DMS 273 treated with DMSO at 0.1 percent for 48 hours (cell line): Measurements from ENCODE around the gene NPAS3.

ENCODE experiments used
- DNase-seq: peaks from one replicate; lab custom pipeline; 2025; lab: John Stamatoyannopoulos, UW

The NPAS3 gene

DNA sequence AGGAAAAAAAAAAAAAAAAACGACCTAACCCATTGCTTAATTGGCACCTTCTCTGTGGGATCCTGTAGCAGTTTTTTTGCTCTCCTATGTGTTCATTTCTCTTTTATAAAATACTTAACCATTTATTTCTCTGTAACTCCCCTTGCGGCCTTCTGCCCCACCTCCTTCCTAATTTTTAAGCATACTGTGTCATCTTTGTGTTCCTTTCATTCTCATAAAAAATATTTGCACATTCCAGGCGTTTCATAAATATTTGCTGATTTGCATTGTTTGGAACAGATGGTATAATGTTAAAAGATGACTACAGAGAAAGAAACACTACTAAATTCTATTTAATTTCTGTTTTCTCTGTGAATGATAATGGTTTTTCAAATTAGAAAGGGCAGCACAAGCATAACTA, 77.9 kb downstream of the NPAS3 start:
- no peak for DNase-seq

DNA sequence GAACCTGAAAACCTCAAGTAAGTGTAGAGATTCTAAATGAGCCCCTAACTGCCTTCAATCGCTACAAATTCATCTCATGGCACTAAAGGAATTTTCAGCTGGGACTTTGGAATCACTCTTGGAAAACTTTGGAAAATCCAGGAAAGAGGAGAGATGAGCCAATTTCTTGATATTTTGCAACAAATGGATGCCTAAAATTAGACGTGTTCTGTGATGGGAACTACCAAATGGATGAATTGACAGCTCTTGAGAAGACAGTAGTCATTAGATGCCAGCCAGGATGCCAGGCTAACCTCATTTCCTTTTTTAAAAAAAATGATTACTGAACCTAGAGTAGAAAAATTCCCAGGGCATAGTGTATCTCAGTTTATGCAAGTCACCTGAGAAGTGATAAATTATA, 78.3 kb downstream of the NPAS3 start:
- no peak for DNase-seq

DNA sequence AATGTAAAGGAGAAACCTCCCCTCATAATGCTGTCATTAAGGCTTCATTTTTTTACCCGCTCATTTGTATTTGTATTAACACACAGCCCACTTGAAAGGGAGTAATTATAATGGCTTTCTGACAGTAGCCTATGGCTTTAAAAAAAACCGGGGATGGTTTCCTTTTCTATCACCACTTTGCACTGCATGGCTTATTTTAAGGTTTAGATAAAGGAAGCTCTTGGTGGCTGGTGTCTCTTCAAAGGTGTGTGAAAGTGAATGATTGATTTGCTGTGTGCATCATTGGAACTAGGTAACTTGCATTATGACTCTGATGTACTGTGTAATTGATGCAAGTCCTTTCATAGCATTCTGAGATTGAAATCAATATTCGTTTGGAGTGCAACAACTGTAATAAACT, 80.7 kb downstream of the NPAS3 start:
- no peak for DNase-seq

DNA sequence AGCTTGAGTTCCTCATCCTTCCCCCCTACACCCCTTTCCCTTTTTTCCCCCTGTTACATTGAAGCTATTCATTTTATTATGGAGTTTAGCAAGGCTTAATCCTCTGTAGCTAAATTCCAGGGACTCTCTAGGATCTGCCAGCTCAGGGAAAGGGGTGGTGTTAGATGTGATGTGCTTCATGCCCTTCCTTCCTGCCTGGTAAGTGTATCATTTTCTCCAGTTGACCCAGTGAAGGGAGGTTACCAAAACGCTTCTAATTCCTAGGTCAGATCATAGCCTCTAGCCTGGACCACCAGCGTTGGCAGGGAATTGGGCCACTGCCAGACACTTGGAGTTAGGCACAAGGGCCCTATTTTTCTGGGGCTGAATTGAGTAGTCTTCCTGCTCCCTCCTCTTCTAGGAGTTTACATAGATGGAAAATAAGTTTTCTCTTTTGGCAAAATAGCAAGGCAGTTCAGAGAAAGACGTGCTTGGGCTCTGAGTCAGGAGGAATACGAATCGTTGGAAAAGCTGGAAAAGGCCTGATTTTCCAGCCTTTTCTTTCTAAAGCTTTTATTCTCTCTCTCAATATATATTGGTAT, 88.3 kb downstream of the NPAS3 start:
- no peak for DNase-seq

DNA sequence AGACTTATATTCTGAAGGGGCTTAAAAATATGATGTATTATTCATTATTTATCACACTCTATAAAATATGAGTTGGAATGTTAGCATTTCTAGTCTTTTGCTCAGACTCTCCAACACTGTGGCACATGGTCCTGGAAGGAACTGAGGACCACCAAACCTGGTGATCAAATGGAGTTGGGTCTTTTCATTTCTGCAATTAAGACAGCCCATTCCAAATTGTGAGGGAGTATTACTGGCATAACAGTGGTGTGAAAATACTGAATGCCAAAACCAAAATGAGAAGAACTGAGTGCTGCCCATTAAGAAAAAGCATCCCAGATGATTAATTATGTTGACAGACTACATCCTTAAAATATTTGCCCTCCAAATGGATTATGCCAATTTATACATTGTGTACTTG, 90.8 kb downstream of the NPAS3 start:
- DNase-seq = no peak

GRCh38 chr14:33030386-33030785, 91.7 kb downstream of the NPAS3 start:
- DNase-seq = no peak

- DNase-seq = no peak
Measured at GRCh38 chr14:33035416-33036194, 96.9 kb downstream of the NPAS3 start.

DNA sequence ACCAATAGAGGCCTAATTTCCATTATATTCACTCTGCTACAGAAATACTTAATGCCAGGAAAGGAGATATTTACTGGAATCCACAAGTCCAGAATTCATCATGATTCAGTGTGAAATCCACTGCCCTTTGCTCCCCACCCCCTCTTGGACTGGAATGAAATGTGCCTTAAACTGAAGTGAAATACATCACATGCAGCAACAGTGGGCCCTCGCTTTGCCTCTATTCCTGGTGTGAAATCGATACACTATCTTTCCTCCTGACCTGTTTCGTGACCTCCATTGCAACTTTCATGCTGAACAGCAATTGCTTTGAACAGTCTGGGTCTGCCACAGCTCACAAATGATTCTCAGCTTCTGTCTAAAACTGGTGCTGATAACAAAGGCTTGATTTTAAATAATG, 100.6 kb downstream of the NPAS3 start:
- no peak for DNase-seq

DNA sequence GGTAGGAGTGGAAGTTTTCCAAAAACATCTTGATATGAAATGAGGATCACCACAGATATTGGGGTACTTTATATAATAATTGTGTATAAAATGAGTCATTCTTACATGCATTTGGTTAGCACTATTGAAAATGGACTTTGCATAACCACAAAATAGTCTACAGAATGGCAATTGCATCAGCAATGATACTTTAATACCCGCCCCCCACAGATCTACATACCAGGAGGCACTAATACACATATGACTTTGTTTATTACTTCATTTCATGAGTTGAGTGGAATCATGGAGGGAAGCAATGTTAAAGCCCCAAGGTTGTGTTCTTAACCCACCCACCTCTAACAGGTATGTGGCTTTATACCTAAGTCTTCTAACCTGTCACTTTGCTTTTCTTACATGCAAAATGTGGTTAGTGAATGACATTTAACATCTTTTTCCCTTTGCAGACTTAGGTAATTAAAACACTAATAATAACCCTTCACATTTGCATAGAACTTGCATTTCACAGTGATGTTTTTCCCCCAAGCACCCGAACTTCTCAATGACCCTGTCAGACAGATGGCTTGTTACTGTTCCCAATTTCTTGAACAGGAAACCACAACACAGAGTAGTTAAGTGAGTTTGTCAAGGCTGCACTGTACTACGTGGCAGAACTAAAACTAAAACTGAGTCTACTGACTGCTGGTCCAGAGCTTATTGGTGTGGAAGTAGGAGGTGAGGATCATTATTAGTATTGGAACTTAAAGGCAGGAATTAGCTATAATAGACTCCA, 101.9 kb downstream of the NPAS3 start:
- DNase-seq = no peak

- DNase-seq = no peak
Measured at GRCh38 chr14:33042591-33042990, 103.9 kb downstream of the NPAS3 start.

GRCh38 chr14:33045760-33046159, 107.1 kb downstream of the NPAS3 start:
- no peak for DNase-seq

DNA sequence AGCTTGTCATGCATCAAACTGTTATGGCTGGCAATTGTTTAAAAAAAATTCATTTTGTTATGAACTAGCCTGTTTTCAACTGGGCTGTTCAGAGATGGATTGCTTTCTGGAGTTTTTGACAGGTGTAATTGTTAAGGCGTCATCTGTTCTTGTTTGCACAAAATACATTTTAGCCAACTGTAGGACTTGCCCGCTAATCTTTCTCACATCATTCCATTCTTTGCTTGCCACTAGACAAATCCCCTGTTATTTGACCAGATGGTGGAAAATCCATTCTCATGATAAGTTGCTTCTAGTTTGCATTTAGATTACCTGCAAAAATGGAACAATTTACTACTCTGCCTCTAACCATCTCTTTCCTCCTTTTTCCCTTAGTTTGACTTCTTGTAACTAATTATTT, 114.3 kb downstream of the NPAS3 start:
- DNase-seq = no peak

DNA sequence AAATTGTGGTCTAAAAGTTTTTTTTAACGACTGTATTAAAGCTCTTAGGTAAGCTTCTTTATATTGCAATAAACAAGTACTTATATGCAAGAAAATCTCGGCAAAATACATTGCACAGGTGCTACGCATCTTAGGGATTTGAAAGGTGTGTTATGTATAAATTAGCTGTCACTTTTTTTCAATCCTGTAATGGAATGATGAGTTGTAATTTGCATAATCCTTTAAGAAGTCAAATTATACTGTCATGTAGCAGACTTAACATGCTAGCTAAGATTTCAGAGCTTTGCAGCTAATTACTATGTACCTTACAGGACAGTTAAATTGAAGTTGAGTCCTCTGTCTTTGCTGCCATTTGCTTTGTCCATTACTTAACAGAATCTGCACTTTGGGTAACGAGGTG, 117.5 kb downstream of the NPAS3 start:
- no peak for DNase-seq

DNA sequence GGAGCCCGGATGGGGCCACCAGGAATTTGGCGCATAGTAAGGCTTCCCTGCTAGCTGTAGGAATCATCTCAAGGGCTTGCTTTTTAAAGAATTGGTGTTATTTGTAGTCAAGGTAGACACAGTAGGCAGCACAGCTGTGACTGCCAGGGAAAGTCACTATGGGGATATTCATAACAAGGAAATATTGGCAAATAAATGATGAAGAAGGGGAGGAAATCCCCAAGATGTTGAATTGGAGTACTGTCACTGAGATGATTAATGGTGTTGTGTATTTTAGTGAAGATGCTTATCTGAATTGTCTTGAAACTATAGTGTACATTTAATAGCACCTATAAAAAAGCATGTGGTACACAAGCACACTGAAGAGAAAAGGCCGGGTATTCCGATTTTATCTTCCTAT, 118.9 kb downstream of the NPAS3 start:
- DNase-seq = no peak

- DNase-seq = no peak
Measured at GRCh38 chr14:33061667-33062325, 123.1 kb downstream of the NPAS3 start.

GRCh38 chr14:33062476-33062875, 123.8 kb downstream of the NPAS3 start:
- no peak for DNase-seq

DNA sequence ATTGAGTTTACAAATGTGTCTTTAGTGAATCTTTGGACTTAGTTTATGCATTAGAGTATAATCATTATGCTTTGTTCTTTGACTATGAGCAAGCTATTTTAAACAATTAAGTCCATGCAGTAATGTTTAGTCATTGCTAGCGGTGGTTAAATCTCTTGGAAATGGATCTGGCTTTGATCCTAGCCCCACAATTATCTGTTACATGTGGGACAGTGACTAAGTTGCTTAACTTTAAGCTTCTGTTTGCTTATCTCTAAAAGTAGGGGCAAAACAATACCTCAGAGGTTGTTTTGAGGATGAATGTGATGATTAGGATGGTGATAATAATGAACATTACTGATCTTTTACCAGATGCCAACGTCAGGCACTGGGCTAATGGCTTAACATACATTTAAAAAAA, 124.2 kb downstream of the NPAS3 start:
- no peak for DNase-seq

DNA sequence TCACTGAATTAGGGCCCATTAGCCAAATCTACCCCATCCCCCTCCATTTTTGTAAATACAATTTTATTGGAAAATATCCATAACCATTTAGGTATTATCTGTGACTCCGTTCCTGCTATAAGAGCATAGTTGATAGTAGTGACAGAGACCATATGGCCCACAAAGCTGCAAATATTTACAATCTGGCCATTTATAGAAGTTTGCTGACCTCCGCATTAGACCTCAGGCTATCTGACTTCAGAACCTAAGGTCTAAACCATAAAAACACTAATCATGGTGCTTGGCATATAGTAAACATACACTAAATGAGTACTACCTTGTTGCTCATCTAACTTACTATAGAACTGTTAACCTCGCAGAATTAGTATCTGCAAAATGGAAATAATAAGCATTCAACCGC, 124.8 kb downstream of the NPAS3 start:
- DNase-seq = no peak

- no peak for DNase-seq
Measured at GRCh38 chr14:33065634-33066033, 127.0 kb downstream of the NPAS3 start.

GRCh38 chr14:33068040-33068439, 129.4 kb downstream of the NPAS3 start:
- DNase-seq = no peak

GRCh38 chr14:33068626-33069025, 129.9 kb downstream of the NPAS3 start:
- no peak for DNase-seq

GRCh38 chr14:33070475-33070874, 131.8 kb downstream of the NPAS3 start:
- DNase-seq = no peak

GRCh38 chr14:33073023-33073422, 134.3 kb downstream of the NPAS3 start:
- DNase-seq = no peak
